ENCODE data around the gene APC.

GRCh38 chr5:112849912-112850311, 112.2 kb downstream of the APC start:
- TF ChIP-seq CTCF (IDR thresholded peaks at IDR 0.05) (no peak), POLR2AphosphoS5 (IDR thresholded peaks at IDR 0.05) (no peak), EP300 (IDR thresholded peaks at IDR 0.05) (no peak)

Measured in esophagus muscularis mucosa (tissue), 4 donors.